GM19351 (cell line): ENCODE measurements around the gene STIP1.
A peak's percentile ranks its signal among the peaks of the same experiment; 100 is the strongest.

Experiments used
- ATAC-seq: cut with Tn5 transposase; IDR thresholded peaks from one replicate; pipeline ENCODE4 v1.9.1; 2021; ENCODE audit warnings: mild to moderate bottlenecking, moderate library complexity; ENCODE audit not compliant: unreplicated experiment

Gene STIP1

DNA sequence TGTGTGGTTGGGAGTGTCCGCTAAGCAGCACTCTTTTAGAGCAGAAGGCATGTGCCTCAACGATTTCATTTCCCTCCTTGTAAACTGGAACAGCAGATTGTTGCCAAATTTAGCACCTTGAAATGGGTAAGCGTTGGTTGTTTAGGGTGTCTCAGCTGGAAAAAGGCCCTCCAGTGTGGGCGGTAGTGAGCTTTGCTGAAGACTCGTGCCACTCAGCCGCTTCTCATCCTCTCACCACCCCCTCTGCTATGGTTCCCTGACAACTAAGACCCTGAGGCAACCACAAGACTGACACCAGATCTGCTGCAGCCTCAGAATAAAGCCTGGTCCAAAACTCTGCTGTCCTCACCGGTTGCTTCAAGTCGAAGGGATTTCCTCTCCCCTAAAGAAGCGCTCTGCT, 10.7 kb downstream of the STIP1 start:
- ATAC-seq, result no peak

DNA sequence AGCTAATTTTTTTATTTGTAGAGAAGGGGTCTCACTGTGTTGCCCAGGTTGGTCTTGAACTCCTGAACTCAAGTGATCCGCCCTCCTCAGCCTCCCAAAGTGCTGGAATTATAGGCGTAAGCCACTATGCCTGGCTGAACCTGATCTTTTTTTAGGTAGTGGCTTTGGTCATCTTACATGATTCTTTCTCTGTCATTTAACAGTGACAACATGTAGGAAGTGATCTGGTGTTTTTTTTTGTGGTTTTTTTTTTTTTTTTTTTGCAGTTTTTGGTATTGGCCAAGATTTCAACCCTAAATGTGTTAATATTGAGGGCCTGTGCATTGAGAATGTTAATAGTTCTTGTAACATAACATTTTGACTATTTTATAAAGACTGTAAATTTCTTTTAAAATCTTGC, 12.5 kb downstream of the STIP1 start:
- ATAC-seq, result no peak

DNA sequence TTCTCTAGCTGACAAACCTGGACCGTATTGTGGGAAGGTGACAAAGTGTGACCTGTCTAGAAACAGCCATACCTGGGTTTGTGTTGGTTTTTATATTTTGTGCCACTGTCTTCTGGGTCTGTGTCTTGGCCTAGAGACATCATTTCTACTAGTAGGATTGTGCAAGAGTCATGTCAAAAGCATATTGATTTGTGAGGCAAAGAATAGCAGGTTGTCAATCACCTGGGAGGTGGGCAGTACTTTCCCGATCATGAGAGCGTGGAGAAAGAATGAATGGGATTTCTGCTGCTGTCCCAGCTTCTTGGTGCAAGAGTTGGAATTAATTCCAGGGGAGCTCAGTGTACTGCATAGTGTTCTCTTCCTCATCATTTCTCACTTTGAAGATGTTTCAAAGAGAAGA, 15.6 kb downstream of the STIP1 start:
- ATAC-seq, result no peak

DNA sequence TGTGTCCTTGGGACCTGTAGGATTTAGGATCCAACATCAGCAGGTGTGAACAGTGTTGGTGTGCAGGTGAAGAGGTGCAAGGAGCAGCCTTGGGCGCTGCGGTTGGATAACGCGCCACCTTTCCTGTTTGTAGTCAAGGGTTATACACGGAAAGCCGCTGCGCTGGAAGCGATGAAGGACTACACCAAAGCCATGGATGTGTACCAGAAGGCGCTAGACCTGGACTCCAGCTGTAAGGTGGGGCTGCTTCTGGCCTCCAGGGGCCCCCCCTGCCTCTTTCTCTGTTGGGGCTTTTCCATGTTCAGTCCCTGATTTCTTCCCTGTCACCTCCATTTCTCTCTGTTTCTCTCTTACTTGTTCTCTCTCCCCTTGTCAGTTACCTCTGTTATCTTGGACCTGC, 17.0 kb downstream of the STIP1 start:
- ATAC-seq, result no peak

DNA sequence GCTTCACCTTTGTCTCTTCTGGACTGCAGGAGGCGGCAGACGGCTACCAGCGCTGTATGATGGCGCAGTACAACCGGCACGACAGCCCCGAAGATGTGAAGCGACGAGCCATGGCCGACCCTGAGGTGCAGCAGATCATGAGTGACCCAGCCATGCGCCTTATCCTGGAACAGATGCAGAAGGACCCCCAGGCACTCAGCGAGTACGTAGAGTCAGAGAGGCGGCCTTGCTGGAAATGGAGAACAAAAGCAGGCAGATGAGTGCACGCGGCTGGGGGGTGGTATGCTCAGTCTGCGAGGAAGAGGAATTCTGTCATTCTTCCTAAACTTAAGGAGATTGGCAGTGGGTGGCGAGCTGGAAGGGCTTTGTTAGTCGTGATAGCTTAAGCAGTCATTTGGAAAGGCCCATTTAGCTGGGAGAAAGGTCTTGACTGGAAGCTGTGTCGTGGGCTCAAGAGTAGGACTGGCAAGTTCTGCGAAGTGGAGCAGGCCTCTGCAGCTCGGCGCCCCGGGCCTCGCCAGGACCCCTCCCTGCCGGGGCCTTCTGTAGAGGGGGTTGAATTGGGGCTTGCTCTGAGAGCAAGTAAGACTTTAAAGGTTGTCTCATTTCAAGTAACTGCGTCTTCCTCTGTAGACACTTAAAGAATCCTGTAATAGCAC, 17.6 kb downstream of the STIP1 start:
- no peak for ATAC-seq

DNA sequence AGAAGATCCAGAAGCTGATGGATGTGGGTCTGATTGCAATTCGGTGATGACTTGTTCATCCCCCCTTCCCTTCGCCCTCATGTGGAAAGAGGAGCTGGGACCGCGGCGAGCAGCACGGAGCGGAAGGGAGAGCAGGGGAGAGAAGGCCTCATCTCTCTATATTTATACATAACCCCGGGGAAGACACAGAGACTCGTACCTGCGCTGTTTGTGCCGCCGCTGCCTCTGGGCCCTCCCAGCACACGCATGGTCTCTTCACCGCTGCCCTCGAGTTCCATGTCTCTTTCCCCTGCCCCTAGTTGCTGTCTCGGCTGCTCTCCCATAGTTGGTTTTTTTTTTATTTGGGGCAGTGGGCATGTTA, 18.1 kb downstream of the STIP1 start:
- ATAC-seq, result no peak

DNA sequence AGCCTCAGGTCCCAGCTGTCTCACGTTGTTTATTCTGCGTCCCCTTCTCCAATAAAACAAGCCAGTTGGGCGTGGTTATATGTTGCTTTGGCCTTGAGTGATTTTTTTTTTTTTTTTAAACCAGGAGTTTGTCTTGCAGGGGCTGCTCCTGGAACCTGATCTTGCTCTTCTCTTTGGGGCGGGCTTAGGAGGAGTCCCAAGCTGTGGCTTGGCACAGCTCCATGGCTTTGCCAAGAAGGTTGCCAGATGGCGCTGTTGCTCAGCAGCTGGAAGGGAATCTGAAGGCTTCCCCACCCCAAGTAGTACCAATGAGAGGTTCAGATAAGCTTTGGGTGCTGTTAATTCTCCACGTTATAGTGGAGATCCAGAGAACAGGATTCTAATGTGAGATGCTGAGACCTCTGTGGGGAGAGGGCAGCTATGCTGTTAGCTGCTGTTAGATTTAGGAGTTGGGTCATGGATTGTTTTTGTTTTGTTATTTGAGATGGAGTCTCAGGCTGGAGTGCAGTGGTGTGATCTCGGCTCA, 18.6 kb downstream of the STIP1 start:
- no peak for ATAC-seq

DNA sequence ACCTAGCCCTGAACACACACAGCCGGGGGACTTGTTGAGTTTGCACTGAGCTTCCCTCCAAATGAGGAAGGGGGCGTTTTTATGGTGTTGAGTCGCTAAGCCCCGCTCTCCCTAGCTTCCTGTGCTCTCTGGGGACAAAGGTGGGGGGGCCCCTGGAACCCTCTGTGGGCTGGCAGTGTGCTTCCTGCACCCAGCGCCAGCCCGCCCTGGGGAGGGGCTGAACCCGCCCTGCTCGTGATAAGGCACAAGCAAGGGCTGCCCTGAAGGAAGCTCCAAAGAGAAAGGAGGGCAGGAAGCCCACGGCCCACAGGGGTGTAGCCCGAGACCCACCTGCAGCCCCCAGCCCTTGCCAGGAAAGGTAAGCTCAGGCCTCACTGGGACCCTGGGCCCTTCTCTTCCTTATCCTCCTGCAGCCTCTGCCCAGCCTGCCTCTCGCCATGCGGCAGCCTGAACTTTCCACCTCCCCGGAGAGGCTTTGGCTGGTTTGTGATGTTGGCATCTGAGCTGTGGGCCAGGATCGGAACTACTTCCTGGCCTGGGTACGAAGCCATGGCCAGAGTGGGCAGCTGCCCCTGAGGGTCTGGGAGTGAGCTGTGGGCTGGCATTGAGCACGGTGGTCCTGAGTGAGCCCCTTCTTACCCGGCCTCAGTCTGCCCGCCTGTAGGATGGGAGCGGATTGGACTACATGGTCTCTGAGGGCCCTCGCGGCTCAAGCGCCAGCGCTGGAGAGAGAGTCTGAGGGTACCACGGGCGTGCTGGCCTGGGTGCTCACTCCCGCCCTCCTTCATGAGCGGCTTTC, 20.7 kb downstream of the STIP1 start, which contains the start of gene FERMT3:
Gene FERMT3 (plus strand): TSS at position 265 of the 799 bp plus-strand sequence. CDS start 644 bp downstream, outside the sequence.
- ATAC-seq, result peak; percentile 7

DNA sequence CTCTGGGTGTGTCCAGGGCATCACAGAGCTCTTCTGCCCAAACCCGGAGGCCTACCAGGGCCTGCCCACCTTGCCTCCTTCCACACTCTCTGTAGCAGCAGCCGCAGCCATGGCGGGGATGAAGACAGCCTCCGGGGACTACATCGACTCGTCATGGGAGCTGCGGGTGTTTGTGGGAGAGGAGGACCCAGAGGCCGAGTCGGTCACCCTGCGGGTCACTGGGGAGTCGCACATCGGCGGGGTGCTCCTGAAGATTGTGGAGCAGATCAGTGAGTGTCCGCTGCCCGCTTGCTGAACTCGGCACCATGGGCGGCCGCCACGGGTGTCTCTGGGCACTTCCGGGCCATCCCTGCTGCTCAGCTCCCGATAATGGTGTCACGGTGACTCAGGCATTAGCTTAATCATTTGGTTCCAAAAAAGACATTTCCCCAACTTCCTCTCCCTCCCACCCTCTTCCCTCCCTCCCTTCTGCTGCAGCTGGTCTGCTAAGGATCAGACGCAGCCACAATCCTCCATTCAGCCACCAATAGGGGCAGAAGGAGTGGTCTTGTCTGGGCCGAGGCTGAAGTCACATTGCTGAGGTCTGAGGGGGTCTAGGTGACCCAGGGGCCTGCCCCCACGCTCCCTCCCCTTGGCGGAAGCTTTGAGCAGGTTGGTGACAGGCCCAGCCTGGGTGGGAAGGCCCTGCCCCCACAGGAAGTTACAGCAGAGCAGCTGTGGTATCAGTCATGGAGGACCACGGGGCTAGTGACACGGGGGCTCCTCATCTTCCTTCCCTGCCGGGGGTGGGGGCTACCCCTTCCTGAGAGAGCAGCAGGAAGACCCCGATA, 21.5 kb downstream of the STIP1 start:
- ATAC-seq, result peak; percentile 70

DNA sequence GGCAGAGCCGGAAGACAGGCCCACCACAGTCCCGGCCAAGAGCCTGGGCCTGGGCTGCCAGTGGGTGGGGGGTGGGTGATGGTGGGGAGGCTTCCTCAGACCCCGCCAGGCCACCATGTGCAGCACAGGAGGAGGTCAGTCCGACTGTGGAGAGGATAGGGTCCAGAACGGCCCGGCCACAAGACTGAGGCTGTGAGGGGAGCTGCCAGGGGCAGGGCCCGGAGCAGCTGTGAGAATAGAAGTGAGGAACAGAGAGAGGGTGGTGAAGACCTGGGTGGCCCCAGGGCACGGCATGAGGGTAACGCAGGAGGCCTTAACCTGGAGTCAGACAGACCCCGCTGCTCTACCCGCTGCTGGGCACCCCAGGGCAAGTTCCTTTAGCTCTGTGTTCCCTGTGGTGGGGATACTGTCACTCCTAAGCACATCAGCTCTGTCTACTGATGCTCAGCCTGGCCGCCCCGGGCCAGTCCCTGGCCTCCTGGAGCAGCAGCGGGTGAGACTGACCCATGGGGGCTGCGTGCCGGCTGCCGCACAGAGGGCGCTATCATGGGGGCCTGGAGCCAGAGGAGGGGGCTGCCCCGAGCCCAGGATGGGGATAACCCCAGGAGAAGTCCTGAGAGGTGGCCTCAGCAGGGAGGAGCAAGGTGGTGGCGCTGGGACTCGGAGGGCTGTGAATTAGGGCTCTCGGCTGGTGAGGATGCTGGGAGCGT, 22.3 kb downstream of the STIP1 start:
- no peak for ATAC-seq

DNA sequence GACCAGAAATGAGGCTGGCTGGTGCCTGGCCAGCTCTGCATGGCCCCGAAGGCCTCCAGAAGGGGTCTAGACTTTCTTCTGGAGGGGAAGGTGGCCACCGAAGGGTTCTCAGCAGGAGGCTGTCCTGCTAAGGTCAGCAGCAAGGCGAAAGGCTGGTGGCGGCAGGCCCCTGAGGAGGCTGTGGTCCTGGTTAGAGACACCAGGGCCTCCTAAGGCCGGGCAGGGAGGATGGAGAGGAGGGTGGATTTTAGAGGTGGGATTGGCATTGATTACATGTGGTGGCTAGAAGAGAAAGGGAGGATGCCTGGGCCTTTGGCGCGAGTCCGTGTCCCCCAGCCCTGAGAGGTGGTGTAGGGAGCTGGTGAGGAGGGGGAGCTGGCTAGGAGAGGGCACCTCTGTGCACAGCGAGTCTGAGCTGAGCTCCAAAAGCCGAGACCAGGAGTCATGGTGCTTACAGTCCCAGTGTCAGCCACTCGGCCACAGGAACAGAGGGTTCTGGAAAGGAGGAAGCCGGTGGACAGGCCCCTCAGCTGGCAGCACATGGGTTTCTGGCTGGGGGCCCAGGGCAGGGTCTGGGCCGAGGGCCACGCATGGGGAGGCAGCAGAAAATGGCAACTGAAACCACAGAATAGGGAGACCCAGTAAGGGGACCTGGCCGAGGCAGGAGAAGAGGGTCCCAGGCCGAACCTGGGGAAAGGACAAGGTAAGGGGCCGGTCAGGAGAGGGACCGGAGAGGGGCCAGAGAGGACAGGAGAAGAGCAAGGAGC, 23.0 kb downstream of the STIP1 start:
- no peak for ATAC-seq

DNA sequence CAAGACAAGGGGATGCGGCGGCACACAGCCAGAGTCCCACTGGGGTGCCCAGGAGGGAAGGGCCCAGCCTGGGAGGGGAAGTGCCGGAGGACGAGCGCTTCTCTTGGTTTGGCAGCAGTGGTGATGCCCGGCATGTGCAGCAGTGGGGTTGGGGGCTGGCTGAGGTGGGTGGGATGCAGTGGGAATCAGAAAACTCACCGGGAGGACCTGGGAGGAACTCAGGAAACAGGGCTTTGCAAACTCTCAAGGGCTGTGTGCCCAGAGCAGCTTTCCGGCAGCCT, 23.5 kb downstream of the STIP1 start:
- no peak for ATAC-seq

DNA sequence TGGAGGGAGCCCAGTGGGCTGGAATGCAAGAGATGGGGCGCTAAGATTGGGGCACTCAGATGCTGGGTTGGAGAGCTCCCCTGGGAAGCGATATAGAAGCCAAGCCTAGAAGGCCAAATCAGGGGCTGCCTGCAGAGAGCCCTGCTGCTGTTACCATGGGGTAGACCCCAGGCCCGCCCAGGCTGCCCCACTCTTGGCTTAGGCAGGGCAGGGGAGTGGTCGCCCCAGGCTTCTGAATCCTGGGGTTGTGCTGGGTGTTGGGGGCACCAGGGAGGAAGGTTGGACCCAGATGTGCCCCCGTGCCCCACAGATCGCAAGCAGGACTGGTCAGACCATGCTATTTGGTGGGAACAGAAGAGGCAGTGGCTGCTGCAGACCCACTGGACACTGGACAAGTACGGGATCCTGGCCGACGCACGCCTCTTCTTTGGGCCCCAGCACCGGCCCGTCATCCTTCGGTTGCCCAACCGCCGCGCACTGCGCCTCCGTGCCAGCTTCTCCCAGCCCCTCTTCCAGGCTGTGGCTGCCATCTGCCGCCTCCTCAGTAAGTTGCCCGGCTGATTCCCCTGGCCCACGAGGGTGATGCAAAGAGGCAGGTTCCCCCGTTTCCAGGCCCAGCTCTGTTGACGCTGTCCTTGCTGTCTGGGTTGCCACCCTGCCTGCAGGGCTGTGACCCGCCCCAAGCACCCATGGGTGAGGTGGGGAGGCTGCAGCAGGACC, 24.5 kb downstream of the STIP1 start:
- no peak for ATAC-seq

DNA sequence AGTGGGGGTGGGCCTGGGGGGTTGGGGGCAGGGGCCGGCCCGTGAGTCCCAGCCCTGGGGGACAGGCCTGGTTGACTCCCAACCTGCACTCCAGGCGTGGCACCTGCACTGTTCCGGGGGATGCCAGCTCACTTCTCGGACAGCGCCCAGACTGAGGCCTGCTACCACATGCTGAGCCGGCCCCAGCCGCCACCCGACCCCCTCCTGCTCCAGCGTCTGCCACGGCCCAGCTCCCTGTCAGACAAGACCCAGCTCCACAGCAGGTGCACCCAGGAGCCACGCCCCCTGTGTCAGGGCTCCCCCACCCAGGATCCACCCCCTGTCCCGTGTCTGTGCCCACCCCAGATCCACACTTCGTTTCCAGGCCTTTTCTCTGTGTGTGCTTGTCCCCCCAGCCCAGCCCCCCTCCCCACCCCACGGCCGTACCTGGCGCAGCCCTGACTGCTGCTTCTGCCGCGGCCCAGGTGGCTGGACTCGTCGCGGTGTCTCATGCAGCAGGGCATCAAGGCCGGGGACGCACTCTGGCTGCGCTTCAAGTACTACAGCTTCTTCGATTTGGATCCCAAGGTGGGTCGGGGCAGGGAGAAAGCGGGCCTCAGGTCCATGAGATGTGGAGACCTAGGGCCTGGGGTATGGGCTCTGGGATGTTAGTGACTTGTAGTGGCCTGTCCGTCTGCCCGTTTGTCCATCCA, 25.4 kb downstream of the STIP1 start:
- ATAC-seq, result no peak

DNA sequence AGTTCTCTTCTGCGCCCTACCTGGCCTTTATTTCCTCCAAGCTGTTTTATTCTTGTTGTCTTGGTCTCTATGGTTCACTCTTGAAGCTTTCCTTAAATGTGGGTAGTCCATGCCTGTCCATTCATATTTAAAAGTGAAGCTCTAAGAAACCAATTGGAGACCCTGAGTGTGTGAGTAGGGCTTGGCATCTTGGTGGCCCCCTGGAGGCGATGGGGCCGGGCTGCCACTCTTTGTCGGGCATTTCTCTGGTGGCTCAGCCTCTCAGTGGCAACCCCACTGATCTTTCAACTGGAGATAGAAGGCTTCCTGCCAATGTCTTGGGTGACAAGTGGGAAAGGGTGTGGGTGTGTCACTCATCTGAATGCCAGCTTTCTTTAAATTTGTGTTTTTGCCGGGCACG, 30.9 kb downstream of the STIP1 start:
- ATAC-seq, result no peak

DNA sequence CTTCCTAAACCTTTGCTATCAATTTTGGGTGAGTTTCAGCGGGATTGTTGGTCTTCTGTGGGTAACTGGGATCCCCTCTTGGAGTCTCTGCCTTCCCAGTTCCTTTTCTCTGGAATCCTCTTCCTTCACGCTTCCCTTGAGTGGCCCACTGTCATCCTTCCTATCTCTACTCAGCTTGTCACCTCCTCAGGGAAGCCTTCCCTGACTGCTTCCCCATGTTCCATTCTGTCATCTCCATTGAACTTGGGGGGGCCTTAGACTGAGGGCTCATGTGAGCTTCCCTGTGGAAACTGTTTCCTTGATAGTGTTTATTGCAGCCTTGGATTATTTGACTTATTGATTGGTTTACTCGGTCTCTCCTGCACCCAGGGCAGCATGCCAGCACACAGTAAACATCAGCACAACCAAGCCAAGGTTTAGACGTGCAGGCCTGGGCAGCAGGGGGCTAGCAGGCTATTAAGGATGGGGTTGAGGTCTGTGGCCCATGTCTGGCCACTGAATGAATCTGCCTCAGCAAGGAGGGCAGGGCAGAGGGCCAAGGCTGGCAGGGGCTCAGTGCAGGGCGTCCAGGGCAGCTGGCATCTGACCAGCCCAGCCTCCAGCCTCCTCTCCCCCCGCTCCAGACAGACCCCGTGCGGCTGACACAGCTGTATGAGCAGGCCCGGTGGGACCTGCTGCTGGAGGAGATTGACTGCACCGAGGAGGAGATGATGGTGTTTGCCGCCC, 32.8 kb downstream of the STIP1 start:
- ATAC-seq, result no peak

DNA sequence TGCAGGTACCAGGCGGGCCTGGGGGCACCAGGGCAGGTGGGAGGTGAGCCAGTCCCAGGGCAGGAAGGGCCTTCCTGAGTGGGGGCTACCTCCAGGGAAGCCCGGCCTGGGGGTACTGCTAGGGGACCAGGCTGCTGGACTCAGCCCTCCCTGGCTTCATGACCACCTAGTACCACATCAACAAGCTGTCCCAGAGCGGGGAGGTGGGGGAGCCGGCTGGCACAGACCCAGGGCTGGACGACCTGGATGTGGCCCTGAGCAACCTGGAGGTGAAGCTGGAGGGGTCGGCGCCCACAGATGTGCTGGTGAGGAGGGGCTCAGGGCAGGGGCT, 33.3 kb downstream of the STIP1 start:
- no peak for ATAC-seq

DNA sequence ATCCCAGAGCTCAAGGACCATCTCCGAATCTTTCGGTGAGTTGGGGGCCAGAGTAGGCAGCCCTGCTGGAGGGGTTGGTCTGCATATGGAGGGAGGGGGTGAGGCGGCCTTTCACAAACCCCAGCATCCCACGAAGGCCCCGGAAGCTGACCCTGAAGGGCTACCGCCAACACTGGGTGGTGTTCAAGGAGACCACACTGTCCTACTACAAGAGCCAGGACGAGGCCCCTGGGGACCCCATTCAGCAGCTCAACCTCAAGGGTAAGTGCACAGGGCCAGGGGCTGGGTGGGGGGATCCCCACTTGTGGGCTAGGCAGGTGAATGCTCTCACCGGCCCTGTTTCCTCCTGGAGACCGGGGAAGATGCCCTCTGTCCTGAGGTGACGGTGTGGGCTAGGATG, 33.8 kb downstream of the STIP1 start:
- no peak for ATAC-seq

DNA sequence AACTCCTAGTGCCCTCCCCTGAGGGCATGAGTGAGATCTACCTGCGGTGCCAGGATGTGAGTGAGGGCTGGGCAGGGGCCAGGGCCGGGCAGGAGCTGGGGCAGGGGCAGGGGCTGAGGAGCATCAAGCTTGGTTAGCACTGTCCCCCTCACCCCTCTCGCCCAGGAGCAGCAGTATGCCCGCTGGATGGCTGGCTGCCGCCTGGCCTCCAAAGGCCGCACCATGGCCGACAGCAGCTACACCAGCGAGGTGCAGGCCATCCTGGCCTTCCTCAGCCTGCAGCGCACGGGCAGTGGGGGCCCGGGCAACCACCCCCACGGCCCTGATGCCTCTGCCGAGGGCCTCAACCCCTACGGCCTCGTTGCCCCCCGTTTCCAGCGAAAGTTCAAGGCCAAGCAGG, 34.3 kb downstream of the STIP1 start:
- no peak for ATAC-seq
